Measurements from ENCODE around the gene PSMB11.

Gene PSMB11

DNA sequence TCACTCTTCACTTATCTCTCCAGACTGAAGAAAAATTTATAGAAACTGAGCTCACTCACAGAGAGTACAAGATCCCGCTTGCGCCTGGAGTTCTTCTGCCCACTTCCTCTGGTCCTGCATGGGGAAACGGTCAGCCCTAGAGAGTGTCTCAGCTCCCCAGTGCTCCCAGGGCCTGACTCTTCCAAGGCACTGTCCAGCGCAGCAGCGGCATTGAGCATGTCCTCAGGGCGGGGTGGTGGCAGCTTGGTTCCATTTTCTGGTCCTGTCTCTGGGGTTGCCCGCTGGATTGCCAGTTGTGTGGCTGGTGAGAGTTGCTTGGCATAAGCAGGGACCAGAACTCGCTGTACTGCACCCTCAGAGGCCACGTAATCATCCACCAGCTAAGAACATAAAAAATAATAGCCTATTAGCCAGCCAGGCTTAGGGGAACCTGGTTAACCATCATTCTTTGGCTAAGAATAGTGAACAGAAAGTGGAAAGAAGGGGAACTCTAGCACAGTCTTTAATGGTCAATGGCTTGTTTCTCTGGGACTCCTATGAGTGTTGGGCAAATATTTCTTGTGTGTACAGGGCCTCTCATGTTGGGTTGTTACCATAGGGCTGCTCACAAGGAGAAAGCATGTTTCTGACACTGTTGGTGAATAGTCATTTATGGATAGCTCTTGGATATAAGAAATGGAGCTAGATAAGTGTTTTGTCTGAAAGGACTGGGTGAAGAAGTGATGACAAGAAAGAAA lies 46.0 kb upstream of the PSMB11 start:
- H3K36me3 ChIP-seq (ENCODE audit: insufficient read depth, low read length): no peaks in the 10 kb centered on the region
- H4K20me1 ChIP-seq (ENCODE audit: insufficient read depth, low read length, poor library complexity, severe bottlenecking): no peaks in the 10 kb centered on the region
- H3K9me3 ChIP-seq (ENCODE audit: insufficient read depth, low read depth, low read length): no peaks in the 10 kb centered on the region
- H3K9ac ChIP-seq (ENCODE audit: low read depth, low read length, poor library complexity, severe bottlenecking): no peak overlapping the region
- H3K4me1 ChIP-seq (ENCODE audit: insufficient read depth, low read length, poor library complexity, severe bottlenecking): peaks cover 3% of the 10 kb centered on the region
- TF ChIP-seq EZH2phosphoT487 (IDR thresholded peaks at IDR 0.05; ENCODE audit: borderline replicate concordance) (no peak), CTCF (conservative IDR thresholded peaks at IDR 0.05; ENCODE audit: low read length) (no peak)
- no peaks in the 10 kb centered on the region for H3K79me2 ChIP-seq (ENCODE audit: insufficient read depth, low read length)
- H3K9me2 ChIP-seq (replicated peaks; ENCODE audit: low read depth, low read length): no peaks in the 10 kb centered on the region
- no peaks in the 10 kb centered on the region for H3F3A ChIP-seq (ENCODE audit: low read depth)
- no peak overlapping the region for H2AFZ ChIP-seq (ENCODE audit: low read length)
- no peak overlapping the region for H3K4me2 ChIP-seq (ENCODE audit: low read depth, low read length, poor library complexity, severe bottlenecking)
- no peak overlapping the region for H3K4me3 ChIP-seq (ENCODE audit: low read length, poor library complexity, severe bottlenecking)
- H3K27me3 ChIP-seq (ENCODE audit: insufficient read depth, low read length, poor library complexity, severe bottlenecking): no peaks in the 10 kb centered on the region

DNA sequence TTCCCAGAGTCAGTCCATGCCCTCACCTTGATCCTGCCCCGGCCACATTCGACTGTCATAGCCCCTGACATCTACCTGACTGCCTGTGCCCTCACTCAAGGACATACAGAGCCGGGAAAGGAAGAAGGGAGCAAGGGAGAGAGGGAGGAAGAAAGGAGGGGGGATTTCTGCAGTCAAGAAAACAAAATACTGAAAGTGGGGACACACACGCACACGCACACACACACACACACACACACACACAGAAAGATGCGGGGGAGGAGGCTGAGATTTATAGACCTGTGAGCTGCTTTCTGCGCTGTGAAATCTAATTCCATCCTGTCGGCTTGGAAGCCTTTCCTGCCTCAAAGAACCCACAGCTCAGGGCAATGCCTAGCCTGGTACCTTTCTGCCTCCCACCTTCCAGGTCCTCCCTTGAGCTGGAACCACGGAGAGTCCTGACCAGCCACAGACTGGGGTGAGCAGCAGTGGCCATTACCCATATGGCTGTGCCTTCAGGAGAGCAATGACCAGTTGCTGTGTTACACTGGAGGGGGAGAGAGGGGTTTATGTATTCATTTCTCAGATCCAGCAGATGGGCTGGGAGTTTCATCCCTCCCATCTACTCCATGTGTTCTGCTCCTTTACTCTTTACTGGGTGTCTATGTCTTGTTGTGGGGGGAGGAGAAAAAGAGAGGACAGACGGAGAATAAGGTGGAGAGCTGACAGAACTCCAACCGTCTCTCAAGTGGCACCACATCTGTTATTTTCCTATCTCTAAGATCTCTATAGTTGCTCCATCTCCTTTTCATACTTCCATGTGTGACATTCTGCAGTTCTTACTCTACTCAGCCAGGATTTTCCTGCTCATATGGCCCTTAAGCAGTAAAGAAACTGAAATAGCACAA lies 45.0 kb upstream of the PSMB11 start:
- Histone ChIP-seq H2AFZ (ENCODE audit: low read length) (no peak overlapping the region), H3K27me3 (ENCODE audit: insufficient read depth, low read length, poor library complexity, severe bottlenecking) (no peaks in the 10 kb centered on the region), H3K9ac (ENCODE audit: low read depth, low read length, poor library complexity, severe bottlenecking) (no peak overlapping the region), H3K9me2 (replicated peaks; ENCODE audit: low read depth, low read length) (no peaks in the 10 kb centered on the region), H3K36me3 (ENCODE audit: insufficient read depth, low read length) (no peaks in the 10 kb centered on the region), H3K4me2 (ENCODE audit: low read depth, low read length, poor library complexity, severe bottlenecking) (no peak overlapping the region), H4K20me1 (ENCODE audit: insufficient read depth, low read length, poor library complexity, severe bottlenecking) (no peaks in the 10 kb centered on the region), H3F3A (ENCODE audit: low read depth) (no peaks in the 10 kb centered on the region), H3K9me3 (ENCODE audit: insufficient read depth, low read depth, low read length) (no peaks in the 10 kb centered on the region), H3K4me3 (ENCODE audit: low read length, poor library complexity, severe bottlenecking) (no peak overlapping the region), H3K4me1 (ENCODE audit: insufficient read depth, low read length, poor library complexity, severe bottlenecking) (peaks cover 3% of the 10 kb centered on the region), H3K79me2 (ENCODE audit: insufficient read depth, low read length) (no peaks in the 10 kb centered on the region)
- TF ChIP-seq EZH2phosphoT487 (IDR thresholded peaks at IDR 0.05; ENCODE audit: borderline replicate concordance) (no peak), CTCF (conservative IDR thresholded peaks at IDR 0.05; ENCODE audit: low read length) (no peak)

DNA sequence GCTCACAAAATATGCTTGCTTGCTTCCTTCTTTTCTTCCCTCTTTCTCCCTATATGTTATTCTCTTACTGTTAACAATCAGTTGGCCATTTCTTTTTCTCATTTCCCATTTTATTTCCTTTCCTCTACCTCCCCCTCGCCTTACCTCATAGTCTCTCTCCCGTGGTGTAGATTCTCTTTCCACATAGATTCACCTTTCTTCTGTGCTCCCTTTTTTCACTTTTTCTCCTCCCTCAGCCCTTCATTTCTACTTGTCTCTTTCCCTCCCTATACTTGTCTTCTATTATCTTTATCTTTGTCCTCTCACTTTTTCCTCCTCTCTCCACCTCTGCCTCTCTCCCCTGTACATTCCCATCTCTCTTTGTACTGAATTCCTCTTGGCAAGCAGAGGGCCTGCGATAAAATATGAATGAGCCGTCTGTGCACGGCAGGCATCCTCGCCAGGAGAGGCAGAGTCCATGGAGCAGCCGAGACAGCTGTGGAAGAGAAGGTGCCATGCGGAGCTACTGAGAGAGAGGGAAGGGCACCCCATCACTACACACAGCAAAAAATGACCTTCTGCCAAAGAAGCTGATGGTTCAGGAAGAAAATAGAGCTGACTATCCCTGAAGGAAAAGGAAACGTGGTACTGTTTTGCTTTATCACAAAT lies 44.2 kb upstream of the PSMB11 start:
- Histone ChIP-seq H3F3A (ENCODE audit: low read depth) (no peaks in the 10 kb centered on the region), H3K27me3 (ENCODE audit: insufficient read depth, low read length, poor library complexity, severe bottlenecking) (no peaks in the 10 kb centered on the region), H3K79me2 (ENCODE audit: insufficient read depth, low read length) (no peaks in the 10 kb centered on the region), H4K20me1 (ENCODE audit: insufficient read depth, low read length, poor library complexity, severe bottlenecking) (no peaks in the 10 kb centered on the region), H3K36me3 (ENCODE audit: insufficient read depth, low read length) (no peaks in the 10 kb centered on the region), H3K9ac (ENCODE audit: low read depth, low read length, poor library complexity, severe bottlenecking) (no peak overlapping the region), H3K9me3 (ENCODE audit: insufficient read depth, low read depth, low read length) (no peaks in the 10 kb centered on the region), H3K4me1 (ENCODE audit: insufficient read depth, low read length, poor library complexity, severe bottlenecking) (peaks cover 3% of the 10 kb centered on the region), H2AFZ (ENCODE audit: low read length) (no peak overlapping the region), H3K4me3 (ENCODE audit: low read length, poor library complexity, severe bottlenecking) (no peak overlapping the region), H3K9me2 (replicated peaks; ENCODE audit: low read depth, low read length) (no peaks in the 10 kb centered on the region), H3K4me2 (ENCODE audit: low read depth, low read length, poor library complexity, severe bottlenecking) (no peak overlapping the region)
- TF ChIP-seq CTCF (conservative IDR thresholded peaks at IDR 0.05; ENCODE audit: low read length) (no peak), EZH2phosphoT487 (IDR thresholded peaks at IDR 0.05; ENCODE audit: borderline replicate concordance) (no peak)
